H7 (cell line): ENCODE results near the gene RPS8. TPM values are rescaled to one million over a fixed set of nuclear protein-coding genes. Genes with fewer than 3 reads are reported as not detected.
A peak's percentile ranks its signal among the peaks of the same experiment; 100 is the strongest.
"Not testable (repeated sequence)": the region's sequence is repeated elsewhere in the genome, so short reads cannot be mapped to it uniquely, and the experiment has no call there.

Source experiments
- DNase-seq: peaks from one replicate; pipeline ENCODE4 v3.0.0; 2012
- H3K27me3 ChIP-seq: 2 replicates; pipeline ENCODE4 v1.6.0; 2011; ENCODE audit warnings: mild to moderate bottlenecking, low read length; ENCODE audit not compliant: control insufficient read depth, insufficient read depth
- H3K36me3 ChIP-seq: replicated peaks from 2 replicates; pipeline ENCODE4 v1.5.1; 2011; ENCODE audit warnings: low read length; ENCODE audit not compliant: control insufficient read depth, insufficient read depth
- H3K4me3 ChIP-seq: 2 replicates; pipeline ENCODE4 v1.5.1; 2011; ENCODE audit warnings: low read depth, mild to moderate bottlenecking, control low read depth, low read length, moderate library complexity; ENCODE audit not compliant: insufficient read depth
- total RNA-seq: library from RNA; depleted of rRNA; stranded (reverse); fragments of >200 nt; shearing (Covaris generic); gene quantifications from 2 replicates; pipeline ENCODE4 v1.2.3, GENCODE V29; 2014

The RPS8 gene
- total RNA-seq, 1 experiment from 2014 or later = 3,197 TPM

GRCh38 chr1:44806025-44806703 is 30.8 kb downstream of the RPS8 start:
- peak; percentile 53 for DNase-seq
- H3K4me3 ChIP-seq = no peak overlapping the region
- peaks cover 18% of the 10 kb centered on the region for H3K36me3 ChIP-seq
- no peaks in the 10 kb centered on the region for H3K27me3 ChIP-seq

- Histone ChIP-seq H3K27me3 (no peaks in the 10 kb centered on the region), H3K4me3 (no peak within 1 kb of the TSS), H3K36me3 (peaks cover 18% of the 10 kb centered on the region)
- no peak for DNase-seq
These were observed 31.5 kb downstream of the RPS8 start, which contains the start of gene DYNLT4 for GRCh38 chr1:44806704-44807363. TSS of gene DYNLT4 (minus strand) at chr1:44807351. CDS start at chr1:44806668, 683 bp downstream.

GRCh38 chr1:44807364-44808062 is 32.2 kb downstream of the RPS8 start:
- no peak overlapping the region for H3K4me3 ChIP-seq
- H3K36me3 ChIP-seq = peaks cover 14% of the 10 kb centered on the region
- peak; percentile 86 for DNase-seq
- no peaks in the 10 kb centered on the region; the same call in 1 of the 2 replicates for H3K27me3 ChIP-seq

- no peaks in the 10 kb centered on the region; the same call in 1 of the 2 replicates for H3K27me3 ChIP-seq
- no peak within 1 kb of the TSS for H3K4me3 ChIP-seq
- peak; percentile 92 for DNase-seq
- H3K36me3 ChIP-seq = peaks cover 8% of the 10 kb centered on the region
These were observed 33.0 kb downstream of the RPS8 start, which contains the start of gene BTBD19 for GRCh38 chr1:44808063-44808937. TSS of gene BTBD19 (plus strand) at chr1:44808523. CDS start at chr1:44808821, 298 bp downstream.

- Histone ChIP-seq H3K36me3 (peaks cover 5% of the 10 kb centered on the region), H3K4me3 (no peak overlapping the region)
- peak; percentile 31 for DNase-seq
These were observed 33.9 kb downstream of the RPS8 start for GRCh38 chr1:44808938-44809917.

GRCh38 chr1:44810101-44810761 is 34.9 kb downstream of the RPS8 start:
- Histone ChIP-seq H3K4me3 (no peak overlapping the region), H3K27me3 (no peaks in the 10 kb centered on the region; the same call in 1 of the 2 replicates), H3K36me3 (peaks cover 1% of the 10 kb centered on the region)
- DNase-seq = no peak

More at GRCh38 chr1:44808938-44809917, 33.9 kb downstream of the RPS8 start:
- no peaks in the 10 kb centered on the region; the same call in 1 of the 2 replicates for H3K27me3 ChIP-seq

GRCh38 chr1:44810762-44811105 is 35.4 kb downstream of the RPS8 start:
- not testable (repeated sequence) for DNase-seq, H3K27me3 ChIP-seq, H3K4me3 ChIP-seq, H3K36me3 ChIP-seq

- no peak overlapping the region for H3K4me3 ChIP-seq
These were observed 35.9 kb downstream of the RPS8 start for GRCh38 chr1:44811234-44811633.

GRCh38 chr1:44812822-44813543 is 37.6 kb downstream of the RPS8 start:
- peak; percentile 86 for DNase-seq
- Histone ChIP-seq H3K27me3 (no peaks in the 10 kb centered on the region; the same call in 1 of the 2 replicates), H3K4me3 (peak overlapping the region; percentile 55; the same call in 1 of the 2 replicates), H3K36me3 (no peaks in the 10 kb centered on the region; the same call in 1 of the 2 replicates)

More at GRCh38 chr1:44811234-44811633, 35.9 kb downstream of the RPS8 start:
- Histone ChIP-seq H3K27me3 (no peaks in the 10 kb centered on the region; the same call in 1 of the 2 replicates), H3K36me3 (no peaks in the 10 kb centered on the region; the same call in none of the 2 replicates)
- no peak for DNase-seq

GRCh38 chr1:44815926-44816325 is 40.6 kb downstream of the RPS8 start:
- H3K27me3 ChIP-seq, DNase-seq, H3K4me3 ChIP-seq, H3K36me3 ChIP-seq: not testable (repeated sequence)

GRCh38 chr1:44817307-44817706 is 42.0 kb downstream of the RPS8 start:
- DNase-seq = no peak
- no peaks in the 10 kb centered on the region for H3K36me3 ChIP-seq
- no peak overlapping the region for H3K4me3 ChIP-seq
- no peaks in the 10 kb centered on the region for H3K27me3 ChIP-seq
